Endometrial microvascular endothelial cells (primary cell): ENCODE results near the gene CLDN18. TPM values are rescaled to one million over a fixed set of nuclear protein-coding genes. Genes with fewer than 3 reads are reported as not detected.

ENCODE experiments used
- in situ Hi-C: cut with HindIII; loops from 2 replicates; pipeline ENCODE4 v1.10.0; 2017; ENCODE audit warnings: low sequenced_read_pairs, low pct_unique_long_range_greater_than_20kb; ENCODE audit errors: inconsistent ontology term
- total RNA-seq: library from RNA; depleted of rRNA; stranded (reverse); fragments of >200 nt; gene quantifications from one replicate; pipeline ENCODE4 v1.2.3, GENCODE V29; 2015; ENCODE audit errors: inconsistent ontology term

The CLDN18 gene
- total RNA-seq = not detected

GRCh38 chr3:138009476-138010272 is at the start of gene CLDN18:
TSS of gene CLDN18 (plus strand) at chr3:138010165. CDS start at chr3:138010226, 61 bp downstream.
- in situ Hi-C loops = no loop called here

- in situ Hi-C loops = no loop called here
Observed at GRCh38 chr3:137962251-137962650, 47.7 kb upstream of the CLDN18 start.

- in situ Hi-C loops = no loop called here
Observed at GRCh38 chr3:137963463-137963862, 46.5 kb upstream of the CLDN18 start.

GRCh38 chr3:137970914-137971831 is 38.8 kb upstream of the CLDN18 start:
- in situ Hi-C loops = no loop called here

GRCh38 chr3:137972396-137972795 is 37.6 kb upstream of the CLDN18 start:
- in situ Hi-C loops = no loop called here

GRCh38 chr3:137978328-137978727 is 31.6 kb upstream of the CLDN18 start:
- in situ Hi-C loops = no loop called here

- in situ Hi-C loops = no loop called here
Observed at GRCh38 chr3:137987723-137988122, 22.2 kb upstream of the CLDN18 start.

- in situ Hi-C loops = no loop called here
Observed at GRCh38 chr3:137988152-137988551, 21.8 kb upstream of the CLDN18 start.

GRCh38 chr3:137988982-137989381 is 21.0 kb upstream of the CLDN18 start:
- in situ Hi-C loops = no loop called here

- in situ Hi-C loops = no loop called here
Observed at GRCh38 chr3:137990427-137990826, 19.5 kb upstream of the CLDN18 start.

GRCh38 chr3:137992592-137992991 is 17.4 kb upstream of the CLDN18 start:
- in situ Hi-C loops = no loop called here

GRCh38 chr3:137998121-137999042 is 11.6 kb upstream of the CLDN18 start:
- in situ Hi-C loops = no loop called here

GRCh38 chr3:138003069-138003468 is 6.9 kb upstream of the CLDN18 start:
- in situ Hi-C loops = no loop called here

- in situ Hi-C loops = no loop called here
Observed at GRCh38 chr3:138005627-138006026, 4.3 kb upstream of the CLDN18 start.

GRCh38 chr3:138007898-138008297 is 2.1 kb upstream of the CLDN18 start:
- in situ Hi-C loops = no loop called here

GRCh38 chr3:138010273-138010590 is 267 bp downstream of the CLDN18 start:
- in situ Hi-C loops = no loop called here

GRCh38 chr3:138011722-138012121 is 1.8 kb downstream of the CLDN18 start:
- in situ Hi-C loops = no loop called here

GRCh38 chr3:138012526-138012925 is 2.6 kb downstream of the CLDN18 start:
- in situ Hi-C loops = no loop called here

GRCh38 chr3:138016065-138016464 is 6.1 kb downstream of the CLDN18 start:
- in situ Hi-C loops = no loop called here
